CD14-positive monocyte (primary cell): ENCODE measurements around the gene DYNLT2. TPM values are rescaled to one million over a fixed set of nuclear protein-coding genes. Genes with fewer than 3 reads are reported as not detected.

Experiments
- DNase-seq, 3 donors: peaks; one replicate each; pipeline ENCODE4 v3.0.0-alpha.2; 2011 to 2022
- H2AFZ ChIP-seq: 2 replicates; pipeline ENCODE4 v1.6.0; 2012; ENCODE audit warnings: mild to moderate bottlenecking, low read depth, low read length, inconsistent platforms; ENCODE audit not compliant: insufficient read depth, poor library complexity, severe bottlenecking
- H3K27ac ChIP-seq, 2 donors: 1 replicate in 1 of 2; 2 replicates in 1 of 2; pipeline ENCODE4 v1.5.1; 2012 to 2013; ENCODE audit warnings: low read length in 2 of 2, control low read depth in 1 of 2, inconsistent platforms in 1 of 2, low read depth in 1 of 2, mild to moderate bottlenecking in 1 of 2
- H3K27me3 ChIP-seq, 2 donors: one replicate each; pipeline versions ENCODE4 v1.6.0 to v1.6.1; 2011 to 2013; ENCODE audit warnings: low read length in 2 of 2; ENCODE audit not compliant: control insufficient read depth in 2 of 2, insufficient read depth in 2 of 2
- H3K36me3 ChIP-seq, 2 donors: replicated peaks in 1 of 2; 1 replicate in 1 of 2; 2 replicates in 1 of 2; pipeline versions ENCODE4 v1.5.1 to v1.6.1; 2012 to 2013; ENCODE audit warnings: low read length in 2 of 2, control low read depth in 1 of 2, inconsistent platforms in 1 of 2, mild to moderate bottlenecking in 1 of 2; ENCODE audit not compliant: insufficient read depth in 2 of 2, control insufficient read depth in 1 of 2
- H3K4me1 ChIP-seq, 2 donors: 1 replicate in 1 of 2; 2 replicates in 1 of 2; pipeline versions ENCODE4 v1.5.1 to v1.6.1; 2012 to 2013; ENCODE audit warnings: low read length in 2 of 2, control low read depth in 1 of 2, inconsistent platforms in 1 of 2, mild to moderate bottlenecking in 1 of 2, moderate library complexity in 1 of 2; ENCODE audit not compliant: insufficient read depth in 2 of 2, control insufficient read depth in 1 of 2
- H3K4me2 ChIP-seq: replicated peaks from 2 replicates; pipeline ENCODE3; 2012; ENCODE audit warnings: low read length, moderate library complexity, mild to moderate bottlenecking; ENCODE audit not compliant: poor library complexity, severe bottlenecking; ENCODE audit errors: extremely low read depth
- H3K4me3 ChIP-seq, 3 experiments: fragments of 200-600 bp in 1 of 3; sonication (generic) in 1 of 3; replicated peaks in 1 of 3; 1 replicate in 2 of 3; 2 replicates in 1 of 3; pipeline ENCODE4 v1.5.1; 2011 to 2013; ENCODE audit warnings: low read length in 3 of 3, mild to moderate bottlenecking in 3 of 3, control low read depth in 2 of 3, low read depth in 2 of 3, inconsistent platforms in 1 of 3, moderate library complexity in 1 of 3
- H3K79me2 ChIP-seq: 2 replicates; pipeline ENCODE4 v1.6.0; 2012; ENCODE audit warnings: mild to moderate bottlenecking, control low read depth, inconsistent platforms, low read length, moderate library complexity; ENCODE audit not compliant: insufficient read depth
- H3K9ac ChIP-seq: 2 replicates; pipeline ENCODE4 v1.6.0; 2017; ENCODE audit warnings: low read length, mild to moderate bottlenecking; ENCODE audit not compliant: insufficient read depth, poor library complexity, severe bottlenecking
- H3K9me3 ChIP-seq, 2 donors: replicated peaks in 1 of 2; 1 replicate in 1 of 2; 2 replicates in 1 of 2; pipeline versions ENCODE4 v1.5.1 to v1.6.1; 2012 to 2013; ENCODE audit warnings: low read length in 2 of 2, control low read depth in 1 of 2; ENCODE audit not compliant: control insufficient read depth in 1 of 2, insufficient read depth in 1 of 2
- H4K20me1 ChIP-seq: 2 replicates; pipeline ENCODE4 v1.6.0; 2012; ENCODE audit warnings: mild to moderate bottlenecking, low read length, control low read depth, moderate library complexity; ENCODE audit not compliant: insufficient read depth
- H3K27ac Mint-ChIP-seq, 7 donors: one replicate each; pipeline ENCODE4 v1.8.0; 2020; ENCODE audit warnings: mild to moderate bottlenecking in 7 of 7, mixed read lengths in 7 of 7, moderate library complexity in 6 of 7, inconsistent platforms in 2 of 7
- H3K27me3 Mint-ChIP-seq, 3 donors: one replicate each; pipeline ENCODE4 v1.8.0; 2021 to 2022; ENCODE audit warnings: low read depth in 3 of 3, mild to moderate bottlenecking in 3 of 3, mixed read lengths in 3 of 3, moderate library complexity in 3 of 3, inconsistent platforms in 1 of 3
- H3K36me3 Mint-ChIP-seq, 2 donors: one replicate each; pipeline ENCODE4 v1.8.0; 2020; ENCODE audit warnings: mixed read lengths in 2 of 2, inconsistent platforms in 1 of 2, mild to moderate bottlenecking in 1 of 2
- H3K4me1 Mint-ChIP-seq: one replicate; pipeline ENCODE4 v1.8.0; 2020; ENCODE audit warnings: mild to moderate bottlenecking, mixed read lengths
- H3K4me3 Mint-ChIP-seq, 2 donors: one replicate each; pipeline ENCODE4 v1.8.0; 2020; ENCODE audit warnings: mild to moderate bottlenecking in 2 of 2, mixed read lengths in 2 of 2, moderate library complexity in 1 of 2
- H3K9me3 Mint-ChIP-seq, 7 donors: one replicate each; pipeline ENCODE4 v1.8.0; 2020 to 2022; ENCODE audit warnings: mixed read lengths in 7 of 7, mild to moderate bottlenecking in 6 of 7, moderate library complexity in 6 of 7, inconsistent platforms in 2 of 7
- WGBS: methylation state at CpG from one replicate; pipeline ENCODE4 v1.1.5; 2013; ENCODE audit warnings: missing lambda C conversion rate; ENCODE audit not compliant: insufficient coverage; 5-methylcytosine and 5-hydroxymethylcytosine counted together
- intact Hi-C, 2 donors: fragments of 100-400 bp; cut with micrococcal nuclease; formaldehyde crosslinking; loops; one replicate each; pipeline versions ENCODE4 v1.15.0 to v1.15.1; 2023
- polyA plus RNA-seq, 3 donors: library from polyadenylated mRNA; depleted of rRNA in 1 of 3; unstranded in 2 of 3; stranded (reverse) in 1 of 3; fragments of 300-500 nt in 2 of 3; fragments of >200 nt in 1 of 3; fragmentation: Illumina TruSeq in 2 of 3; gene quantifications; 1 replicate in 2 of 3; 2 replicates in 1 of 3; pipeline ENCODE4 v1.2.3, GENCODE V29; 2012 to 2021
- TF ChIP-seq, protein P1 (sequence below): fragments of 200-600 bp; IDR thresholded peaks from one replicate; pipeline ENCODE4 v1.8.0; 2022; ENCODE audit warnings: antibody characterized with exemption, mild to moderate bottlenecking

DYNLT2 gene
- polyA plus RNA-seq, 3 donors = 0.19 to 1.5 (median 0.86) TPM

DNA sequence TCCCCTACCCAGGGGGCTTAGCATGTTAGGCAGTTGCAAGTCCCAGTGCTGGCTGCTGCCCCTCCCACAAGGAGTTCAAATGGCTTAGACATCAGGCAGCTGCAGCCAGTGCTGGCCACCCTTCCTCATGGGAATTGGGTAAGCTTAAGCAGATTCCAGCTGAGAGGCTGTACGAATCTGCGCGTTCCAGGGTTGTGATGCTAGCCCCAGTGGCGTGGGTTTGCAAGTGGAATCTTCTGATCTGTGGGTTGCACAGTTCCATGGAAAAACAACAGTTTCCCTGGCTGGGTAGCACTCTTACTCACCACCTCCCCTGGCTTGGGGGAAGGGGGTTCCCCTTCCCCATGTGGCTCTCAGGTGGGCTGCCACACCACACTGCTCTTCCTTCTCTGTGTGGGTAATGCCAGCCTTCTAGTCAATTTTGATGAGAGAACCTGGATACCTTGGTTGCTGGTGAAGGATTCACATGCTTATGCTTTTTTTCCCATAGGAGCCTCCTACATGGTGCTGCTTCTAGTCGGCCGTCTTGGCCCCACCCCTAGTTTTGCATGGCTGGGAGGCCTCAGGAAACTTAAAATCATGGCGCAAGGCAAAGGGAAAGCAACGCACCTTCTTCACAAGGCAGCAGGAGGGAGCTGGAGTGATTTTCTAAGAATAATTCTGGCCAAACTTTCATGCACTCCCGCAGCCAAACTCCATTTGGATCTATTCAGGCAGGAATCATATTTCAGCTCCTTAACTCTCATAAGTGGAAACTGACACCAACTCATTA lies 13.0 kb downstream of the DYNLT2 start:
- no peak overlapping the region for H2AFZ ChIP-seq
- no CpG with 5 or more reads among the region's 9 CpGs for WGBS
- H3K4me1 ChIP-seq = no peaks in the 10 kb centered on the region
- no peaks in the 10 kb centered on the region for H3K4me1 Mint-ChIP-seq
- H3K9me3 Mint-ChIP-seq = peaks cover 0 to 3% (median 0%) of the 10 kb centered on the region in 7 donors
- H3K9ac ChIP-seq = no peak overlapping the region
- H4K20me1 ChIP-seq = no peaks in the 10 kb centered on the region
- DNase-seq = no peak
- H3K9me3 ChIP-seq = no peaks in the 10 kb centered on the region
- H3K4me3 ChIP-seq = no peak overlapping the region
- no peaks in the 10 kb centered on the region for H3K79me2 ChIP-seq
- H3K27me3 ChIP-seq = no peaks in the 10 kb centered on the region
- TF ChIP-seq, protein P1, sequence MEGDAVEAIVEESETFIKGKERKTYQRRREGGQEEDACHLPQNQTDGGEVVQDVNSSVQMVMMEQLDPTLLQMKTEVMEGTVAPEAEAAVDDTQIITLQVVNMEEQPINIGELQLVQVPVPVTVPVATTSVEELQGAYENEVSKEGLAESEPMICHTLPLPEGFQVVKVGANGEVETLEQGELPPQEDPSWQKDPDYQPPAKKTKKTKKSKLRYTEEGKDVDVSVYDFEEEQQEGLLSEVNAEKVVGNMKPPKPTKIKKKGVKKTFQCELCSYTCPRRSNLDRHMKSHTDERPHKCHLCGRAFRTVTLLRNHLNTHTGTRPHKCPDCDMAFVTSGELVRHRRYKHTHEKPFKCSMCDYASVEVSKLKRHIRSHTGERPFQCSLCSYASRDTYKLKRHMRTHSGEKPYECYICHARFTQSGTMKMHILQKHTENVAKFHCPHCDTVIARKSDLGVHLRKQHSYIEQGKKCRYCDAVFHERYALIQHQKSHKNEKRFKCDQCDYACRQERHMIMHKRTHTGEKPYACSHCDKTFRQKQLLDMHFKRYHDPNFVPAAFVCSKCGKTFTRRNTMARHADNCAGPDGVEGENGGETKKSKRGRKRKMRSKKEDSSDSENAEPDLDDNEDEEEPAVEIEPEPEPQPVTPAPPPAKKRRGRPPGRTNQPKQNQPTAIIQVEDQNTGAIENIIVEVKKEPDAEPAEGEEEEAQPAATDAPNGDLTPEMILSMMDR = no peak
- intact Hi-C loops = no loop called here
- H3K4me2 ChIP-seq = no peak overlapping the region
- H3K36me3 Mint-ChIP-seq = no peaks in the 10 kb centered on the region
- no peaks in the 10 kb centered on the region for H3K36me3 ChIP-seq
- H3K27ac ChIP-seq = no peak overlapping the region
- no peak overlapping the region for H3K27ac Mint-ChIP-seq
- H3K27me3 Mint-ChIP-seq = peaks cover 9 to 12% (median 9%) of the 10 kb centered on the region in 3 donors
- H3K4me3 Mint-ChIP-seq = no peak overlapping the region

DNA sequence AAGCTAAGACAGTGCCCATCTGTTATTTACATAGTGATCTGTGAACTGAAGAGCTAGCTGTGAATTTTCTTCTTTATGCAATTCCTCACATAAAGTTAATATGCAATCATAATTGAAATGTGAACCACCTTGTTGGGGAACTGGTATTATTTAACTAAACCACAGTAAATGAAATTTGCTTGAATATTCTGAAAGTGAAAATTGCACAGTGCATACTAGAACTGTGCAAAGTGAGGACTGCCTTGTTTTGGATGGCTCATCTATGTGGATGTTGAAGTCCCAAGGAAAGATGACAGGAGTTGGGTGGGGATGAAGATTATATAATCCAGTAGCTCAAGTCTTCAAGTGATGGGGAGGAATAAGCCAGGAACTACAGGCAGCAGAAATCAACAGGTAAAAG lies 21.4 kb downstream of the DYNLT2 start:
- Histone ChIP-seq H4K20me1 (no peaks in the 10 kb centered on the region), H3K27me3 (peaks cover 2 to 7% of the 10 kb centered on the region in 2 donors), H3K27ac (no peak overlapping the region), H2AFZ (no peak overlapping the region), H3K4me1 (peaks cover 7 to 8% of the 10 kb centered on the region in 2 donors), H3K9ac (no peak overlapping the region), H3K9me3 (no peaks in the 10 kb centered on the region), H3K79me2 (no peaks in the 10 kb centered on the region), H3K4me3 (no peak overlapping the region), H3K4me2 (no peak overlapping the region), H3K36me3 (no peaks in the 10 kb centered on the region)
- TF ChIP-seq, protein P1 = no peak
- intact Hi-C loops = no loop called here
- DNase-seq = no peak
- H3K27me3 Mint-ChIP-seq = peaks cover 6 to 16% (median 15%) of the 10 kb centered on the region in 3 donors
- no peak overlapping the region for H3K27ac Mint-ChIP-seq
- H3K4me1 Mint-ChIP-seq = peaks cover 10% of the 10 kb centered on the region
- no peaks in the 10 kb centered on the region for H3K9me3 Mint-ChIP-seq
- H3K4me3 Mint-ChIP-seq = no peak overlapping the region
- H3K36me3 Mint-ChIP-seq = peaks cover 4 to 11% of the 10 kb centered on the region in 2 donors
